ENCODE data around the gene UFC1. TPM values are rescaled to one million over a fixed set of nuclear protein-coding genes. Genes with fewer than 3 reads are reported as not detected.
A peak's percentile ranks its signal among the peaks of the same experiment; 100 is the strongest.

UFC1 gene
- total RNA-seq, 2 experiments from 2014 or later, result 96.6 to 97.8 TPM

DNA sequence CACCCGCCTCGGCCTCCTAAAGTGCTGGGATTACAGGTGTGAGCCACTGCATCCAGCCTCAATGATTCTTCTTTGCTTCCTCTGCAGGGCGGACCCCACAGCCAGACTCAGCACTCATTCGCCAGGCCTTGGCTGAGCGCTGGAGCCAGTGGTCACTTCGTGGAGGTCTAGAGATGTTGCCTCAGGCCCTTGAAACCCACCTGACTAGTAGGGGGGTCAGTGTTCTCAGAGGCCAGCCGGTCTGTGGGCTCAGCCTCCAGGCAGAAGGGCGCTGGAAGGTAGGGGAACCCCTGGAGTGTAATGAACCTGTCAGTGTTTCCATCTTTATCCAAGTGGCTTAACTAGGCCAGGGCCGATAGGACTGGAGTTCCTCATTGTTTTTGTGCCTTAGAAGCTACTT, 15.1 kb downstream of the UFC1 start:
- intact Hi-C loops (cut with DNase I, micrococcal nuclease), result loop anchor here (2.0 to 5.0 kb wide), 2 partner anchors 30 to 37 kb away; partner anchors contain the start of genes DEDD (in 2 of the 2) and ADAMTS4 (in 1 of the 2)

DNA sequence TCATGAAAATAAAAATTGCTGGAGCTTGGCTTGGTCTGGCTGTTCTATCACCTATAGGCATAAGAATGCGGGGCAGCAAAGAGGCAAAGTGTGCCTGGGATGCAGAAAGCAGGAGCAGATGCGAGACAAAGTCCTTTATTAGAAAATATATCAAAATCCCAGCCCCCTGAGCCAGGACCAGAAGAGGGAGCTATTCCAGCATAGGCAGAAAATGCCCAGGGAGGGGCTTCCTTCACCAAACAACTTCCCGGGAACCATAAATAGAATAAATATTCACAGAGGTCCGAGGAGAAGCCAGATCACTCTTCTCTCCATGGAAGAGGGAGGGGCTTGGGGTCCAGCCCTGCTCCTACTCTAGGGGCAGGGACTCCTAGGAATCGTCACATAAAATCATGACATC, 17.4 kb downstream of the UFC1 start:
- H3K27me3 ChIP-seq (ENCODE audit: control insufficient read depth in 1 of 2, insufficient read depth in 2 of 2, low read length in 2 of 2), result no peaks in the 10 kb centered on the region
- DNase-seq (no peak), ATAC-seq (ENCODE audit: poor library complexity) (no peak)
- Mint-ChIP-seq H3K9me3 (no peaks in the 10 kb centered on the region), H3K4me3 (no peak overlapping the region), H3K27ac (no peak overlapping the region), H3K36me3 (ENCODE audit: low read depth) (peaks cover 78% of the 10 kb centered on the region), H3K27me3 (no peaks in the 10 kb centered on the region), H3K4me1 (ENCODE audit: low read depth) (peaks cover 53% of the 10 kb centered on the region)
- ChIA-PET POLR2A (interaction anchor here (1.4 to 3.2 kb wide), 2 partner anchors 10 to 11 kb away, joined by 3 to 17 read pairs; no protein-coding TSS in a partner anchor), CTCF (no interaction called here)
- no peak for TF ChIP-seq CTCF (IDR thresholded peaks at IDR 0.05)
- peaks cover 51% of the 10 kb centered on the region for H3K4me1 ChIP-seq (ENCODE audit: insufficient read depth, low read length)
- no peak overlapping the region for H3K27ac ChIP-seq (ENCODE audit: low read depth in 1 of 2, low read length in 2 of 2)
- H3K4me3 ChIP-seq (ENCODE audit: low read length), result no peak overlapping the region
- peaks cover 68% of the 10 kb centered on the region for H3K36me3 ChIP-seq (ENCODE audit: insufficient read depth, low read length)
- no peaks in the 10 kb centered on the region for H3K9me3 ChIP-seq (ENCODE audit: control insufficient read depth in 1 of 2, insufficient read depth in 1 of 2, low read length in 2 of 2)
- intact Hi-C loops (cut with DNase I, micrococcal nuclease), result loop anchor here in 1 of 2 experiments (5.0 kb wide), 1 partner anchor 216 kb away; no protein-coding TSS in a partner anchor

More for the DNA sequence above, 15.1 kb downstream of the UFC1 start:
- Mint-ChIP-seq H3K9me3 (no peaks in the 10 kb centered on the region), H3K4me1 (ENCODE audit: low read depth) (peaks cover 55% of the 10 kb centered on the region), H3K36me3 (ENCODE audit: low read depth) (peaks cover 72% of the 10 kb centered on the region), H3K27ac (no peak overlapping the region), H3K4me3 (peak overlapping the region; percentile 34), H3K27me3 (no peaks in the 10 kb centered on the region)
- Histone ChIP-seq H3K4me3 (ENCODE audit: low read length) (no peak overlapping the region), H3K4me1 (ENCODE audit: insufficient read depth, low read length) (peaks cover 45% of the 10 kb centered on the region), H3K27me3 (ENCODE audit: control insufficient read depth in 1 of 2, insufficient read depth in 2 of 2, low read length in 2 of 2) (no peaks in the 10 kb centered on the region), H3K36me3 (ENCODE audit: insufficient read depth, low read length) (peaks cover 59% of the 10 kb centered on the region), H3K27ac (ENCODE audit: low read depth in 1 of 2, low read length in 2 of 2) (no peak overlapping the region), H3K9me3 (ENCODE audit: control insufficient read depth in 1 of 2, insufficient read depth in 1 of 2, low read length in 2 of 2) (no peaks in the 10 kb centered on the region)
- TF ChIP-seq CTCF (IDR thresholded peaks at IDR 0.05), result no peak
- ChIA-PET POLR2A (interaction anchor here (3.2 kb wide), 1 partner anchor 14 kb away, joined by 17 read pairs; no protein-coding TSS in a partner anchor), CTCF (interaction anchor here (0.6 kb wide), 1 partner anchor 19 kb away, joined by 6 read pairs; no protein-coding TSS in a partner anchor)
- DNase-seq, result no peak
- ATAC-seq (ENCODE audit: poor library complexity), result no peak

- no peak for TF ChIP-seq CTCF (IDR thresholded peaks at IDR 0.05)
- ChIA-PET POLR2A (interaction anchor here (1.4 to 3.2 kb wide), 2 partner anchors 9 to 11 kb away, joined by 3 to 17 read pairs; no protein-coding TSS in a partner anchor), CTCF (no interaction called here)
- Histone ChIP-seq H3K9me3 (ENCODE audit: control insufficient read depth in 1 of 2, insufficient read depth in 1 of 2, low read length in 2 of 2) (no peaks in the 10 kb centered on the region), H3K27me3 (ENCODE audit: control insufficient read depth in 1 of 2, insufficient read depth in 2 of 2, low read length in 2 of 2) (no peaks in the 10 kb centered on the region), H3K27ac (ENCODE audit: low read depth in 1 of 2, low read length in 2 of 2) (no peak overlapping the region), H3K36me3 (ENCODE audit: insufficient read depth, low read length) (peaks cover 68% of the 10 kb centered on the region), H3K4me3 (ENCODE audit: low read length) (no peak overlapping the region), H3K4me1 (ENCODE audit: insufficient read depth, low read length) (peaks cover 51% of the 10 kb centered on the region)
- DNase-seq (no peak), ATAC-seq (ENCODE audit: poor library complexity) (no peak)
- no peak overlapping the region for H3K4me3 Mint-ChIP-seq
- H3K27ac Mint-ChIP-seq, result no peak overlapping the region
- intact Hi-C loops (cut with DNase I, micrococcal nuclease), result loop anchor here in 1 of 2 experiments (5.0 kb wide), 1 partner anchor 216 kb away; no protein-coding TSS in a partner anchor
- H3K4me1 Mint-ChIP-seq (ENCODE audit: low read depth), result peaks cover 55% of the 10 kb centered on the region
- peaks cover 78% of the 10 kb centered on the region for H3K36me3 Mint-ChIP-seq (ENCODE audit: low read depth)
- no peaks in the 10 kb centered on the region for H3K9me3 Mint-ChIP-seq
- H3K27me3 Mint-ChIP-seq, result no peaks in the 10 kb centered on the region
Measured at GRCh38 chr1:161171696-161172095, 17.9 kb downstream of the UFC1 start.

All from CD4-positive, alpha-beta T cell (primary cell).